Stimulated activated CD4-positive, alpha-beta T cell treated with anti-CD3 and anti-CD28 coated beads, Interleukin-4, amount 100 ng/mL, for 24 hours (primary cell): ENCODE measurements around the gene IFIT1.
"Not testable (repeated sequence)": the region's sequence is repeated elsewhere in the genome, so short reads cannot be mapped to it uniquely, and the experiment has no call there.

ENCODE experiments used
- DNase-seq: peaks from one replicate; pipeline ENCODE4 v3.0.0-alpha.2; 2020

IFIT1 gene

DNA sequence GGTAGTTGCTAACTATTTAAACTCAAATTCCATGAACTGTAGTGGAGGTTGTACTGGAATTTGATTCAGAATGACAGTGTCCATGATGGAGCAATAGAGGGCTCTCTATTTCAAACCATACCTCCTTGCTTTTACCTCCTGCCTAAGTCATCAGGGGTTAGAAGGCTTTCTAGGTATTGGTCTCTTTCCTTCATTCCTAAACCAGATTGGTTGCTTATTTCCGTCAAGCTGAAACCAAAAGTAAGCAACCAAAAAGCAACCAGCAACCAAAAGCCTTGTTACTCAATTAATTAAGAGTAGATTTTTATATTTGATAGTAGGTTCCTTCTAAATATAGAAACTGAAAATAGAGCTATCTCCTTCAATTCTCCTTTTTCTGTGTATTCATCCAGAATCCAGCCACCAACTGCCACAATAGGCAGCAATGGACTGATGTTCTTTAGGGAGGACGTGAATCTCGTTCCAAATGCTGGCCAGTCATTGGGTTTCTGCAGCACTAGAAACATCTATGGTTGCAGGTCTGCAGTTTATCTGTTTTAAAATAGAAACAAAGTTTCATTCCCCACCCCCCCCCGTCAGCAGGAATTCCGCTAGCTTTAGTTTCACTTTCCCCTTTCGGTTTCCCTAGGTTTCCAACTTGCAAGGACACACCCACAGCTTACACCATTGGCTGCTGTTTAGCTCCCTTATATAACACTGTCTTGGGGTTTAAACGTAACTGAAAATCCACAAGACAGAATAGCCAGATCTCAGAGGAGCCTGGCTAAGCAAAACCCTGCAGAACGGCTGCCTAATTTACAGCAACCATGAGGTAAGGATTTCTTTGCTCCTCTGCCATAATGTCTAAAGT is at the start of gene IFIT1:
TSS of gene IFIT1 (plus strand) at position 717 of the 850 bp plus-strand sequence. CDS start at position 807, 90 bp downstream.
- peak; percentile 40 for DNase-seq

GRCh38 chr10:89343089-89343767 is 49.2 kb upstream of the IFIT1 start:
- no peak for DNase-seq

DNA sequence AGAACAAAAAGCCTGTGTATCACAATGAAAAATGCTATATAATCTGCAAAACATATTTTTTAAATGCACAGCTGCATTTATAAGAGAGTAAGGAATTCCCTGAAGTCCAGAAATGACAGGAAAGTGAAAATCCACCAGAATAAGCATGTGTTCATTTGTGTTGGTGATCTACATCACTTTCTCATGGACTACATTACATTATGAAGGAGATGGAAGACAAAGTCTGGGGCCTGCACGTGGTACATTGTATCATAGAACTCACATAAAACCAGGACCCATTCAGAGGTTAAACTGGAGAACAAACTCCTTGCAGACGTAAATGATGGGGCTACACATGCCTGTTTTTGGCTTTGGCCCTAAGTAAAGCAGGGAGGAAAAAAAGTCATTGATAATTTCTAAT is 48.3 kb upstream of the IFIT1 start:
- no peak for DNase-seq

DNA sequence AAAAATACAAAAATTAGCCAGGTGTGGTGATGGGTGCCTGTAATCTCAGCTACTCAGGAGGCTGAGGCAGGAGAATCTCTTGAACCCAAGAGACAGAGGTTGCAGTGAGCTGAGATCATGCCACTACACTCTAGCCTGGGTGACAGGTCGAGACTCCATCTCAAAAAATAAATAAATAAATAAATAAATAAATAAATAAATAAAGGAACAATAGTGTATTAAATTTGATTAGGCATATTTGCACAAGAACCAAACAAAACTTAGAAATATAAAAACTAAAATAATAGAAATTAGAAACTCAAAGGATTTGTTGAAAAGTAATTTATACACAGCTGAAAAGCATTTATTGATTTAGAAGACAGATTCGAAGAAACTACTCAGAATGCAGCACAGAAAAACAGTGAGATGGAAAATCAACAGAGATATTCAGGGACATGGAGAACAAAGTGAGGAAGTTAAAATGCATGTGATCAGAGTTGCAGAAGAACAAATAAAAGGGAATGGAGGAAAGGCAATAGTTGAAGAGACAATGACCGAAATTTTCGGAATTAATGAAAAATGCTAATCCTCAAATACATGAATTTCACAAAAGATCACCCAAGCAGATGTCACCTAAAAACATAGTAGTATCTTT is 46.9 kb upstream of the IFIT1 start:
- no peak for DNase-seq

- no peak for DNase-seq
Measured at GRCh38 chr10:89346405-89347254, 45.8 kb upstream of the IFIT1 start.

DNA sequence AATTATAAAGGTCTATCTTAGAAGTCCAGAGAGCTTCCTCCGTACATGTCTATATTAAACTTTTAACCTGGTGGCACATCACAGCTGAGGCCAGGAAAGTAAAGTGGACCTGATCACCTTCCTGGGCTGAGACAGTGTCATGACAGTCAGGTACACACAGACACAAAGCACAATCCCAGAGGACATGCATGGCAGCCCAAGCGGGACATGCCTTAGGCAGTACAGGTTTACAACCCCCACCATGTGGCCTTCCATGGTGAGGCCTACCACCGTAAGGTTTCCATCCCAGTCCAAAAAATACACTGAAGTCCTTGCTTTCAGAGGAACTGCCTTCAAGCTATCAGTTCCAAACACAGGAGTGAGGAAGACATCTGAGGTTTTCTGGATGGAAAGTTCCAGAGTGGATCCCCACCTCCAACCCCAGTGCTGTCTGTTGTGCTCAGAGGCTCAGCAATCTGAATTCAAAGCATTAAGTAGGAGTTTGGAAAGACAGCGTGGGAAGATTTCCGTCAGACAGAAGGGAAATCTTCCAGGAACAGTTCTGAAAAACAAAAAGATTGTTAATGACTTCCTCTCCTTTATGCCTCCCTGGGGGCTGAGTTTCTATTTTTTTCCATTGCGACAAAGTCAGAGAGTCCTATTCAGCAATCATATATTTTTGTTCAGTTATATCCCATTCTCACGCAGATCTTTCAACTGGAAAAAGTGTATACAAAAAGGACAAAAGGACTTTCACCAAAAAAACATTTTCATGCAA is 44.5 kb upstream of the IFIT1 start:
- DNase-seq, result no peak

DNA sequence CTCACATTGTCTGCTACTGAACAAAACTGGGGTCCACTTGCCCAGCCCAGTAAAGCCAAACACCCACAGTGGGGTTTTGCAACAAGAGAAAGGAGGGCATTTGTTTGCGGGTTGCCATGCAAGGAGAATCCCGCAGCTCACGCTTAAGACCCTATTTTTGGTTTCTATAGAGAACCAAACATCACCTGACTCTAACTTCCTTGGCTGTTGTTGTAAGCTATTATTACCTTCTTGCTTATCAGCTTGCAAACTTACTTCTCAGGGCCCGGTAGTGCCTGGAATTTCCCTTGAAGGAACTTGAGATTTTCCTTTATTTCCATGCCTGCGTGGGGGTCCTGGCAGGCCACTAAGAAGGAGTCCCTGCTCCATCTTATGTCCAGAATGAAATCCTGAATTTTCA is 43.9 kb upstream of the IFIT1 start:
- DNase-seq, result no peak

GRCh38 chr10:89348975-89349374 is 43.4 kb upstream of the IFIT1 start:
- DNase-seq, result no peak

DNA sequence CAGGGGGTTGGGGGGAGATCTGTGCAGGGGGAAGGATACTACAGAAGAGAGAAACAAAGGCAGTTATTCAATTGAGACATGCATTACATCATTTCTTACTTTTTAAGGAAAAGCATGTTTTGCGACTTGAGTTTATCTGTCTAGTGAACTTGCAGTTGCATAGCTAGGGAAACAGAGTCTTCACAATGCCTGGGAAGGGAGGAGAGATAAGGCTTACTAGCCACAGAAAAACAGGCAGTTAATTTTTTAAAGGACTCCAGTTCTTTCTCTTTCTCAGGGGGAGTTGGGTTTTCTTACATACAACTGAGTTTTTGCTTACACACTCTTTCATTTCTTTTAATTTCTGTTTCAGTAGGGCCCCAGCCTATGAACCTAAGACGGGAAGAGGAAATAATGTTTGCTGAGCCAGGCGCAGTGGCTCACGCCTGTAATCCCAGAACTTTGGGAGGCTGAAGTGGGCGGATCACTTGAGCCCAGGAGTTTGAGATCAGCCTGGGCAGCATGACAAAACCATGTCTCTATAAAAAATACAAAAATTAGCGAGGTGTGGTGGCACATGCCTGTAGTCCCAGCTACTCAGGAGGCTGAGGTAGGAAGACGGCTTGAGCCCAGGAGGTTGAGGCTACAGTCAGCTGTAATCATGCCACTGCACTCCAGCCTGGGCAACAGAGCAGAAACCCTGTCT is 41.6 kb upstream of the IFIT1 start:
- DNase-seq, result not testable (repeated sequence)

GRCh38 chr10:89351412-89351779 is 41.0 kb upstream of the IFIT1 start:
- peak; percentile 14 for DNase-seq

DNA sequence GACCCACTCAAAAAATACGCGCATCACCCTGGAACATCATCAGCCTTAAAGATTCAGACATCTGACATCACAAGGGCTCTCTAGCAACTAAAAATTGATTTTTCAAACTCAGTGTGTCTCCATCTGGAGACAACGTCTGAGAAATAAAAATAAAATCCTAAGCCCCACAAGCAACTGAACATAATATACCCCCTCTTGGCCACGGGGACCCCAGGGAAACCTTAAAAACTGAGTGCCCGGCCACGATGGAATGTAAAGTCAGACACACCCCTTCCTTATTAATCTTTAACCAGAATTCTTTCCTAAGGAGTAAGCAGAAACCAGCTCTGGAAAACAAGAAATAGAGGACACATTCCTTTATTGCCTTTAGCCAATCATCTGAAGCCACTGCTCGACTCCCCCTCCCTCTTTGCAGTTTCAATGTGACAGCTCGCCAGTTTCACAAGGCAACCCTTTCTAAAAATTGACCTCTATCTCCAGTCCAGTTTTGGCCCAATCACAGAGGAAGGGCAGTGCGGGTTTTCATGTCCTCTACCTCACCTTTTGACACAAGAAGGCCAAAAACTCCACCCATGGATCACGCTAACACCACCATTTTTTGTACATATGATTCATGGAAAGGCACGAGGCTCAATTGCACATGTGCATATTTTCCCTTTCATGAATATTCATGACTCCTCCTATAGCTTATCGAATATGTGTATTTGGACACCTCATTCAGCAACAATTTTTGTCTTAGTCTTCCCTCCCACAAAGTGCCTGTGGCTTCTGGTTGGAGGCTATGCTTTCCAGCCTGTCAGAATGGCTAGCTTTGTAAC is 40.4 kb upstream of the IFIT1 start:
- DNase-seq, result no peak

GRCh38 chr10:89352802-89353201 is 39.6 kb upstream of the IFIT1 start:
- no peak for DNase-seq

DNA sequence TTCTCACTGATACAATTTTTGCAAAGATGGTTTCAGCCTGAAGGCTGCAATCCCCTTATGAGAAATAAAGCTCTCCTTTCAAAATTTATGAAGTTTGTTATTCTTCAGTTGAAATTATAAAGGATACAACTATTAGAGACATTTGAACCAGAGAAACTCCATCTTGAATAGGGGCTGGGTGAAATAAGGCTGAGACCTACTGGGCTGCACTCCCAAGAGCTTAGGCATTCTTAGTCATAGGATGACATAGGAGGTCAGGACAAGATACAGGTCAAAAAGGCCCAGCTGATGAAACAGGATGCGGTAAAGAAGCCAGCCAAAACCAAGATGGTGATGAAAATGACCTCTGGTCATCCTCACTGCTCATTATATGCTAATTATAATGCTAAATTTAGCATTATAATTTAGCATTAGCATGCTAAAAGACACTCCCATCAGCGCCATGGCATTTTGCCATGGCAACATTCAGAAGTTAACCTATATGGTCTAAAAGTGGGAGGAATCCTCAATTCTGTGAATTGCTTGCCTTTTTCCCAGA is 37.0 kb upstream of the IFIT1 start:
- DNase-seq, result no peak

GRCh38 chr10:89357096-89357495 is 35.3 kb upstream of the IFIT1 start:
- DNase-seq, result no peak

DNA sequence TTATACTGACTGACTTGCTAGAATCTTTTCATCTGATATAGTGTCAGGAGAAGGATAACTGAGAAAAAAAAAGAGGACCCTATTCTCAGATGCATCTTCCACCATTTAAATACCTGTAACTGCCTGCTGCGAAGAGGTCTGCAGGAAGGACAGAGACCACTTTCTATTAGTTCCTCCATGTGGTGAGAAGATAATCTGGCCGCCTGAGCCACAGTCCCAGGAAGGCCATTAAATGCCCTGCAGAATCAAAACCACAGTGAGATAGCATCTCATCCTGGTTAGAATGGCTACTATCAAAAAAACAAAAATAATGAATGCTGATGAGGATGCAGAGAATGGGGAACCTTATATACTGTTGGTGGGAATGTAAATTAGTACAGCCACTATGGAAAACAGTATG is 34.4 kb upstream of the IFIT1 start:
- no peak for DNase-seq

DNA sequence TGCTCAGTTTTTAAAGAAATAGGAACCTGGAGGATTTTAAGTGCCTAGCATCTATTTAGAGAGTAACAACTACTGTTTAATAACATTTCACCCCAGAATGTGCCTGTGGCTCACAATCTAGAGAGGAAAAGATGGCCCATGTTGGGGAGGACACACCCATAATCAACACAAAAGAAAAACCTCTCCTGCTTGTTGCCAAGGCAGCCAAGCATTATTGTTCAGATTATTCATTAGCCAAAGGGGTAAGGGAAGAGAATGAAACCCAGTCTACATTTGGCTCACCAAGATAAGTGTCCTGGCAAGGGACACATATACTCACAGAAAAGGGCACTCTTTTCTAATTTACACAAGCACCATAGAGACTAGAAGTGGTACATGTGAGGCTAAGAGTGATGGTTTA is 32.3 kb upstream of the IFIT1 start:
- no peak for DNase-seq

GRCh38 chr10:89362929-89363328 is 29.5 kb upstream of the IFIT1 start:
- DNase-seq, result no peak

- DNase-seq, result no peak
Measured at GRCh38 chr10:89363729-89364442, 28.5 kb upstream of the IFIT1 start.

GRCh38 chr10:89364531-89364930 is 27.9 kb upstream of the IFIT1 start:
- DNase-seq, result no peak

- peak; percentile 6 for DNase-seq
Measured at GRCh38 chr10:89367529-89367928, 24.9 kb upstream of the IFIT1 start.
